Liver (tissue), 9 donors: Measurements from ENCODE around the gene GADL1. TPM values are rescaled to one million over a fixed set of nuclear protein-coding genes. Genes with fewer than 3 reads are reported as not detected.

Experiments used
- DNase-seq: peaks from one replicate; pipeline ENCODE4 v3.0.0-alpha.2; 2017; ENCODE audit warnings: low spot score
- H3K27ac ChIP-seq, 2 donors: one replicate each; pipeline ENCODE4 v1.7.0; 2013; ENCODE audit warnings: inconsistent platforms in 2 of 2, low read length in 2 of 2, control low read depth in 1 of 2, low read depth in 1 of 2, mild to moderate bottlenecking in 1 of 2
- H3K27me3 ChIP-seq, 4 donors: one replicate each; pipeline versions ENCODE4 v1.6.1 to v1.7.0; 2013; ENCODE audit warnings: low read length in 3 of 4, inconsistent platforms in 1 of 4, mild to moderate bottlenecking in 1 of 4, moderate library complexity in 1 of 4; ENCODE audit not compliant: control insufficient read depth in 4 of 4, insufficient read depth in 4 of 4
- H3K36me3 ChIP-seq, 4 donors: one replicate each; pipeline versions ENCODE4 v1.6.1 to v1.7.0; 2013; ENCODE audit warnings: low read length in 3 of 4, mild to moderate bottlenecking in 3 of 4, low read depth in 1 of 4, moderate library complexity in 1 of 4; ENCODE audit not compliant: control insufficient read depth in 4 of 4, insufficient read depth in 3 of 4
- H3K4me1 ChIP-seq, 4 donors: one replicate each; pipeline versions ENCODE4 v1.6.1 to v1.7.0; 2013; ENCODE audit warnings: low read length in 3 of 4, mild to moderate bottlenecking in 3 of 4, moderate library complexity in 1 of 4; ENCODE audit not compliant: control insufficient read depth in 4 of 4, insufficient read depth in 4 of 4
- H3K4me3 ChIP-seq, 3 donors: one replicate each; pipeline versions ENCODE4 v1.6.1 to v1.7.0; 2013; ENCODE audit warnings: low read length in 3 of 3, control low read depth in 1 of 3, low read depth in 1 of 3, mild to moderate bottlenecking in 1 of 3
- H3K9ac ChIP-seq, 2 donors: one replicate each; pipeline ENCODE4 v1.7.0; 2013; ENCODE audit warnings: low read length in 2 of 2, mild to moderate bottlenecking in 2 of 2, moderate library complexity in 2 of 2, control low read depth in 1 of 2, low read depth in 1 of 2
- H3K9me3 ChIP-seq, 4 donors: one replicate each; pipeline versions ENCODE4 v1.6.1 to v1.7.0; 2013; ENCODE audit warnings: low read length in 3 of 4; ENCODE audit not compliant: control insufficient read depth in 4 of 4
- ATF3 ChIP-seq: IDR thresholded peaks from 2 replicates; pipeline ENCODE4 v1.6.1; 2016; ENCODE audit warnings: antibody characterized with exemption
- CTCF ChIP-seq: fragments of 150-350 bp; IDR thresholded peaks from 2 replicates; pipeline ENCODE4 v1.5.1; 2017; ENCODE audit warnings: improper control_type of control experiment, low read depth, low read length; ENCODE audit not compliant: missing input control
- EGR1 ChIP-seq, 2 donors: IDR thresholded peaks; 2 replicates each; pipeline ENCODE4 v1.6.1; 2016 to 2018; ENCODE audit warnings: antibody characterized with exemption in 2 of 2, low read depth in 2 of 2
- FOXA1 ChIP-seq: IDR thresholded peaks from 2 replicates; pipeline ENCODE4 v1.6.1; 2016; ENCODE audit warnings: antibody characterized with exemption
- FOXA2 ChIP-seq: IDR thresholded peaks from 2 replicates; pipeline ENCODE4 v1.6.1; 2016; ENCODE audit warnings: antibody characterized with exemption
- GABPA ChIP-seq, 2 donors: IDR thresholded peaks in 1 of 2; conservative IDR thresholded peaks in 1 of 2; 2 replicates each; pipeline ENCODE4 v1.6.1; 2016; ENCODE audit warnings: antibody characterized with exemption in 2 of 2, mild to moderate bottlenecking in 1 of 2, moderate library complexity in 1 of 2
- HNF4A ChIP-seq, 2 donors: conservative IDR thresholded peaks; 2 replicates each; pipeline ENCODE4 v1.6.1; 2016; ENCODE audit warnings: antibody characterized with exemption in 2 of 2, mild to moderate bottlenecking in 2 of 2
- HNF4G ChIP-seq: IDR thresholded peaks from 2 replicates; pipeline ENCODE4 v1.6.1; 2016; ENCODE audit warnings: antibody characterized with exemption
- JUND ChIP-seq, 2 donors: IDR thresholded peaks; 2 replicates each; pipeline ENCODE4 v1.6.1; 2016; ENCODE audit warnings: antibody characterized with exemption in 2 of 2
- MAX ChIP-seq: IDR thresholded peaks from 2 replicates; pipeline ENCODE4 v1.6.1; 2016; ENCODE audit warnings: antibody characterized with exemption
- NR2F2 ChIP-seq: IDR thresholded peaks from 2 replicates; pipeline ENCODE4 v1.6.1; 2016; ENCODE audit warnings: antibody characterized with exemption
- RAD21 ChIP-seq, 2 donors: IDR thresholded peaks; 2 replicates each; pipeline ENCODE4 v1.6.1; 2016; ENCODE audit warnings: antibody characterized with exemption in 2 of 2, mild to moderate bottlenecking in 2 of 2
- REST ChIP-seq: IDR thresholded peaks from 2 replicates; pipeline ENCODE4 v1.6.1; 2016; ENCODE audit warnings: antibody characterized with exemption, mild to moderate bottlenecking
- RXRA ChIP-seq, 2 donors: IDR thresholded peaks; 2 replicates each; pipeline ENCODE4 v1.6.1; 2017 to 2018; ENCODE audit warnings: antibody characterized with exemption in 2 of 2, mild to moderate bottlenecking in 1 of 2
- SP1 ChIP-seq: IDR thresholded peaks from 2 replicates; pipeline ENCODE4 v1.6.1; 2018; ENCODE audit warnings: antibody characterized with exemption, mild to moderate bottlenecking
- TAF1 ChIP-seq: conservative IDR thresholded peaks from 2 replicates; pipeline ENCODE4 v1.6.1; 2016; ENCODE audit warnings: antibody characterized with exemption, mild to moderate bottlenecking
- YY1 ChIP-seq: IDR thresholded peaks from 2 replicates; pipeline ENCODE4 v1.6.1; 2016; ENCODE audit warnings: antibody characterized with exemption, mild to moderate bottlenecking
- ZBTB33 ChIP-seq: IDR thresholded peaks from 2 replicates; pipeline ENCODE4 v1.6.1; 2016; ENCODE audit warnings: antibody characterized with exemption
- WGBS: extraction: QIAGEN DNeasy Blood & Tissue Kit; methylation state at CpG from one replicate; pipeline ENCODE4 v1.1.7; 2013; 5-methylcytosine and 5-hydroxymethylcytosine counted together
- polyA plus RNA-seq, 2 donors: library from polyadenylated mRNA; stranded (reverse) in 1 of 2; unstranded in 1 of 2; fragments of 200-250 nt in 1 of 2; fragments of >200 nt in 1 of 2; fragmentation: Nextera tagmentation in 1 of 2; extraction: Ambion mirVana in 1 of 2; gene quantifications; one replicate each; pipeline versions ENCODE4 v1.2.1 to v1.2.3, GENCODE V29; 2013 to 2015
- total RNA-seq, 2 donors: library from RNA; depleted of rRNA; stranded (reverse); fragments of >200 nt; gene quantifications; one replicate each; pipeline ENCODE4 v1.2.3, GENCODE V29; 2014
- donor health status: healthy.
- donor health status: healthy.
- donor health status: healthy.
- donor health status: healthy.
- donor health status: healthy.

Gene GADL1
- total and polyA plus RNA-seq, 4 donors: not detected

GRCh38 chr3:30941342-30941741, 46.9 kb upstream of the GADL1 start:
- H3K36me3 ChIP-seq: no peaks in the 10 kb centered on the region
- no peaks in the 10 kb centered on the region for H3K9me3 ChIP-seq
- H3K4me1 ChIP-seq: no peaks in the 10 kb centered on the region
- DNase-seq: no peak
- H3K9ac ChIP-seq: no peak overlapping the region
- 92% methylated on average over 2 of the region's 2 CpGs for WGBS
- H3K4me3 ChIP-seq: no peak overlapping the region
- H3K27me3 ChIP-seq: no peaks in the 10 kb centered on the region
- TF ChIP-seq REST: no peak
- TF ChIP-seq JUND (IDR thresholded peaks at IDR 0.05): no peak
- no peak for TF ChIP-seq EGR1 (IDR thresholded peaks at IDR 0.05; ENCODE audit: low read depth in 2 of 2)
- no peak for TF ChIP-seq RAD21 (IDR thresholded peaks at IDR 0.05)
- TF ChIP-seq TAF1: no peak
- no peak for TF ChIP-seq GABPA (IDR thresholded peaks at IDR 0.05 in 1 of 2, conservative IDR thresholded peaks at IDR 0.05 in 1 of 2)
- no peak for TF ChIP-seq HNF4A (conservative IDR thresholded peaks at IDR 0.05)
- no peak for TF ChIP-seq NR2F2
- TF ChIP-seq ATF3: no peak
- no peak for TF ChIP-seq CTCF
- no peak for TF ChIP-seq RXRA (IDR thresholded peaks at IDR 0.05)
- no peak for TF ChIP-seq FOXA1
- no peak for TF ChIP-seq YY1
- no peak for TF ChIP-seq MAX
- TF ChIP-seq SP1: no peak
- no peak for TF ChIP-seq HNF4G
- TF ChIP-seq ZBTB33: no peak
- no peak for TF ChIP-seq FOXA2
- H3K27ac ChIP-seq: no peak overlapping the region
